ENCODE data around the gene PRR11.
"Not testable (repeated sequence)": the region's sequence is repeated elsewhere in the genome, so short reads cannot be mapped to it uniquely, and the experiment has no call there.

PRR11 gene

GRCh38 chr17:59155439-59156177 lies at the start of gene PRR11:
Gene PRR11, plus strand, starts transcription at chr17:59155746. Its CDS starts 14,007 bp downstream, at chr17:59169753.
- DNase-seq (ENCODE audit: low spot score) = peak; percentile 99

GRCh38 chr17:59105852-59106462 lies 49.6 kb upstream of the PRR11 start:
- DNase-seq (ENCODE audit: low spot score) = peak; percentile 66

GRCh38 chr17:59106463-59107305 lies 48.9 kb upstream of the PRR11 start, which contains the start of gene TRIM37:
Gene TRIM37, minus strand, starts transcription at chr17:59106880. Its CDS starts 419 bp downstream, at chr17:59106461.
- peak; percentile 99 for DNase-seq (ENCODE audit: low spot score)

GRCh38 chr17:59107306-59107670 lies 48.3 kb upstream of the PRR11 start:
- no peak for DNase-seq (ENCODE audit: low spot score)

DNA sequence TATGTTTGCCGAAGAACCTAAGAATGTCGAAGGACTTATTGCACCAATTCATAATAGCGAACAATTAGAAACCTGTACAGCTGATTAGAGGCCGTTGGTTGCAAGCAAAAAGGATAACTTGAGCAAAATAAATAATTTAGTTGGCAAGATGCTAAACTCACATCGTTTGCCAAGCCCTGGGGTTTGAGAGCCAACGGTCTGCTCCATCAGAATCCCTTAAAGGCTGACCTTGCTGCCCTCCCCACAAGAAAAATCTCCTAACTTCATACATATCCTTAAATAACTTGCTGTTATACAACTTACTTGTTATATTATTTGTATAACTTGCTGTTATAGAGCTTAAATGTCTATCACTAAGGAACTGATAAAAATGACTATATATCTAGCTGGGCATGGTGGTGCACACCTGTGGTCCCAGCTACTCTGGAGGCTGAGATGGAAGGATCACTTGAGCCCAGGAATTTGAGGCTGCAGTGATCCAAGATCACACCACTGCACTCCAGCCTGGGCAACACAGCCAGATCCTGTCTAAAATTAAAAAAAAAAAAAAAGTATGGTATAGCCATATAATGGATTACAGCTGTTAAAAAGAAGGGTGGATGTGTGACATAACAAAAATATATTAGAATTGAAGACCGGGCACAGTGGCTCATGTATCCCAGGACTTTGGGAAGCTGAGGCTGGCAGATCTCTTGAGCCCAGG lies 47.0 kb upstream of the PRR11 start:
- no peak for DNase-seq (ENCODE audit: low spot score)

- no peak for DNase-seq (ENCODE audit: low spot score)
Observed at GRCh38 chr17:59110973-59111372, 44.6 kb upstream of the PRR11 start.

- no peak for DNase-seq (ENCODE audit: low spot score)
Observed at GRCh38 chr17:59111539-59111938, 44.0 kb upstream of the PRR11 start.

- no peak for DNase-seq (ENCODE audit: low spot score)
Observed at GRCh38 chr17:59115474-59115873, 40.1 kb upstream of the PRR11 start.

- no peak for DNase-seq (ENCODE audit: low spot score)
Observed at GRCh38 chr17:59121901-59122480, 33.6 kb upstream of the PRR11 start.

DNA sequence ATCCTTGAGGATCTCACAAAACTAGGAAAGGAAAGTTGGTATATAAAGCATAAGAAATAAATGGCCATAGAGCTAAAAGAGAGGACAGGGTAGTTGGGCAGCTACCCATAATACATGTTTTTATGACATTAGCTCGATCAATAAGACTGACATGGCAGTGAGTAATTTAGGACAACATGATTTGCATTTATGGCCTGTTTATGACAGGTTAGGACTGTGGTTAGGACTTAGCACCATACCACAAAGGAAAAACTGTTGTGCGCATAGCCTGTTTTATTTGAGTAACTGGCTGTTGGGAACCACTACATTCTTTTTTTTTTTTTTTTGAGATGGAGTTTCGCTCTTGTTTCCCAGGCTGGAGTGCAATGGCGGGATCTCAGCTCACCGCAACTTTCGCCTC lies 30.9 kb upstream of the PRR11 start:
- peak; percentile 26 for DNase-seq (ENCODE audit: low spot score)

- DNase-seq (ENCODE audit: low spot score) = no peak
Observed at GRCh38 chr17:59126809-59127417, 28.6 kb upstream of the PRR11 start.

DNA sequence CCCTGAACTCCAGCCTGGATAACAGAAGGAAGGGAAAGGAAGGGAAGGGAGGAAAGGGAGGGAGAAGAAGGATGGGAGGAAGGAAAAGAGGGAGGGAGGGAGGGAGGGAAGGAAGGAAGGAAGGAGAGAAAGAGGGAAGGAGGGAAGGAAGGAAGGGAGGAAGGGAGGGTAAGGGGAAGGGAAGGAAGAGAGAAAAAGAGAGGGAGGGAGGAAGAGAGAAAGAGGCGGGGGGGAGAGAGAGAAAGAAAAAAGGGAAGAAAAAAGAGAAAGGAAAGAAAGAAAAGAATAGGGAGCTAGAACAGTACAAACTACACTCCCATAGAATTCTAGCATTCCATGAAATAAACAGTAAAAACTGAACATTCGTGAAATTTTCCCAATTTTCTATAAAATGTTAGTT lies 25.7 kb upstream of the PRR11 start:
- no peak for DNase-seq (ENCODE audit: low spot score)

GRCh38 chr17:59131131-59131530 lies 24.4 kb upstream of the PRR11 start:
- no peak for DNase-seq (ENCODE audit: low spot score)

DNA sequence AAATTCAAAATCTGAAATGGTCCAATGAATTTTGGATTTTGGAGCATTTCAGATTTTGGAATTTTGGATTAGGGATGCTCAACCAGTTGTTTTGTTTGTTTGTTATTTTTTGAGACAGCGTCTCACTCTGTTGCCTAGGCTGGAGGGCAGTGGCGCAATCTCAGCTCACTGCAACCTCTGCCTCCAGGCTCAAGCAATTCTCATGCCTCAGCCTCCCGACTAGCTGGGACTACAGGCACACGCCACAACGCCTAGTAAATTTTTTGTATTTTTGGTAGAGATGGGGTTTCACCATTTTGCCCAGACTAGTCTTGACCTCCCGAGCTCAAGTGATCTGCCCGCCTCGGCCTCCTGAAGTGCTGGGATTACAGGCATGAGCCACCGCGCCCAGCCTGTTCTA lies 17.2 kb upstream of the PRR11 start:
- not testable (repeated sequence) for DNase-seq (ENCODE audit: low spot score)

- no peak for DNase-seq (ENCODE audit: low spot score)
Observed at GRCh38 chr17:59139939-59140338, 15.6 kb upstream of the PRR11 start.

- DNase-seq (ENCODE audit: low spot score) = no peak
Observed at GRCh38 chr17:59141860-59142259, 13.7 kb upstream of the PRR11 start.

DNA sequence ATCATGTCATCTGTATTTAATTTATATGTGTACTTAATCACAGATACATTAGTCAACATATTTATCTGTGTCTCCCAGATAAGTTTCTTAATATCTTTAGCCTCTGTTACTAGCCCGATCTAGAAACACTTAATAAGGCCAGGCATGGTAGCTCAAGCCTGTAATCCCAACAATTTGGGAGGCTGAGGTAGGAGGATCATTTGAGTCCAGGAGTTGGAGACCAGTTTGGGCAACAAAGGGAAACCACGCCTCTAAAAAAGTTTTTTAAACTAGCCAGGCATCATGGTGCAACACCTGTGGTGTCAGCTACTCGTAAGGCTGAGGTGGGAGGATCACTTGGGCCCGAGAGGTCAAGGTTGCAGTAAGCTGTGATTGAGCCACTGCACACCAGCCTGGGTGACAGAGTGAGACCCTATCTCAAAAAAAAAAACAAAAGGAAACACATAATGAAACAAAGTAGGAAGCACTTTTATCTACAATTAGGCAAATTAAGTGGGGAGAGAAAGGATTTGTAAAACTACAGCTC lies 9.9 kb upstream of the PRR11 start:
- no peak for DNase-seq (ENCODE audit: low spot score)

GRCh38 chr17:59149051-59149450 lies 6.5 kb upstream of the PRR11 start:
- no peak for DNase-seq (ENCODE audit: low spot score)

DNA sequence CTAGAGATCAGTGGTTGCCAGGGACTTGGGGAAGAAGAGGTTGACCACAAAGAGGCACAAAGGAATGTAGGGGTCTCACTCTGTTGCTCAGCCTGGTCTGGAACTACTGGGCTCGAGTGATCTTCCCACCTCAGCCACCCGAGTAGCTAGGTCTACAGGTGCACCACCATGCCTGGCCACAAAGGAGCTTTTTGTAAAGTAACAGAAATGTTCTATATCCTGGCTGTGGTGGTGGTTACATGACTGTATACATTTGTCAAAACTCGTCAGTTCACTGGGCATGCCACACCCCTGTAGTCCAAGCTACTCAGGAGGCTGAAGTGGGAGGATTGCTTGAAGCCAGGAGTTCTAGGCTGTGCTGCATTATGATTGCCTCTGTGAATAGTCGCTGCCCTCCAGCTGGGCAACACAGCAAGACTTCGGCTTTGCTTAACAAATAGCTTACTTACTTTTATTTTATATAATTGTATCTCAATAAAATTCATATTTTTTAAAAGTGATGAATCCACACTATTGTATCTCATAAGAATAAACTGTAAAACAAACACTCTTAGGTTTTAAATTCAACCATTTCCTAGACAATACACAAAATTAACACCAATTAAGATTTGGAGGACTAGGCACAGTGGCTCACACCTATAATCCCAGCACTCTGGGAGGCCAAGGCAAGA lies 5.6 kb upstream of the PRR11 start:
- no peak for DNase-seq (ENCODE audit: low spot score)

DNA sequence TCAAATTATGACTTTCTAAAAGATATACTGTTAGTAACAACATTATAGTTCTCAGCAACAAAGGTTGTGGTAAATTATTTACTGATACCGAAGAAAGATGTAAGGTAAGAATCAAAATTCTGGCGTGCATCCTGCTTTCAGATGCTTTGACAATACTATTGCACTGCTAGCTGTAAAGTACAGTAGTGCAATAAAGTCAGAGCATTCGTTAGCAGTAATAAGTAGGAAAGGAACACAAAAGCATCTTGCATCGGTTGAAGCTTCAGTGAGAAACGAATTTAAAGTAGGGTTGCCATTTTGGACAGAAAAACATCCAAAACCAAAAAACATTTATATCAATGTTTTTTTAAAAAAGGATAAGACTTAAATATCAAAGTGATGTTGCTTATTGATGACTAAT lies 4.5 kb upstream of the PRR11 start:
- no peak for DNase-seq (ENCODE audit: low spot score)

- no peak for DNase-seq (ENCODE audit: low spot score)
Observed at GRCh38 chr17:59151591-59151990, 4.0 kb upstream of the PRR11 start.

All from activated CD4-positive, alpha-beta T cell treated with anti-CD3 and anti-CD28 coated beads, Interleukin-2, Interleukin-4, amounts not matched to agents 100 ng/mL and 50 ng/mL, durations not matched to agents 16 hours and 8 hours (primary cell).